GM10266 (cell line): ENCODE measurements around the gene NFATC2.

Experiments used
- DNase-seq: peaks from one replicate; pipeline ENCODE4 v3.0.0; 2012; ENCODE audit errors: extremely low spot score
- CTCF ChIP-seq: IDR thresholded peaks from 2 replicates; pipeline ENCODE4 v1.5.1; 2012; ENCODE audit warnings: mild to moderate bottlenecking, low read depth; ENCODE audit not compliant: control insufficient read depth, insufficient read depth; ENCODE audit errors: missing control alignments

NFATC2 gene

GRCh38 chr20:51354769-51355319 is 187.7 kb downstream of the NFATC2 start:
- DNase-seq = no peak
- TF ChIP-seq CTCF = no peak

GRCh38 chr20:51354191-51354768 is 188.2 kb downstream of the NFATC2 start:
- no peak for DNase-seq
- TF ChIP-seq CTCF = no peak

GRCh38 chr20:51353491-51353890 is 189.0 kb downstream of the NFATC2 start:
- no peak for TF ChIP-seq CTCF
- DNase-seq = no peak

GRCh38 chr20:51352791-51353190 is 189.7 kb downstream of the NFATC2 start:
- TF ChIP-seq CTCF = no peak
- DNase-seq = no peak

GRCh38 chr20:51350941-51351631 is 191.4 kb downstream of the NFATC2 start:
- DNase-seq = no peak
- no peak for TF ChIP-seq CTCF

- no peak for DNase-seq
- TF ChIP-seq CTCF = no peak
These were observed 193.6 kb downstream of the NFATC2 start for GRCh38 chr20:51348876-51349275.

GRCh38 chr20:51347831-51348230 is 194.7 kb downstream of the NFATC2 start:
- TF ChIP-seq CTCF = no peak
- no peak for DNase-seq
